GM19043 (cell line): ENCODE results near the gene P2RX3.
"Not testable (repeated sequence)": the region's sequence is repeated elsewhere in the genome, so short reads cannot be mapped to it uniquely, and the experiment has no call there.

Experiments
- ATAC-seq: cut with Tn5 transposase; IDR thresholded peaks from one replicate; pipeline ENCODE4 v1.9.1; 2021; ENCODE audit warnings: low read depth; ENCODE audit not compliant: unreplicated experiment

Gene P2RX3

DNA sequence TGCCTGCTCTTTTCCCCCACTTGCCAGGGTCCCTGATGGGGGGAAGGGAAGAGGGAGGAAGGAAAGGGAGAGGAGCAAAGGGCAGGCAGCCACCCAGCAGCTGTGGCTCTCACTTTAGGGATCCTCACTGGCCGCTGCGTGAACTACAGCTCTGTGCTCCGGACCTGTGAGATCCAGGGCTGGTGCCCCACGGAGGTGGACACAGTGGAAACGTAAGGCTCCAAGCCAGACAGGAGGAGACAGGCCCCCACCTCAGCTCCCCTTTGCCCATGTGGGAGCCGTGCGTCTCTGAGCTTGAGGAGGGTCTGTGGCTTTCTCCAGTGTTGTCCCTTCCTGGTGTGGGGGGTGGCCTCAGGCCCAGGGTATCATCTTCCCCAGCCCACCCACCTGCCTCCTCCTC, 9.9 kb downstream of the P2RX3 start:
- no peak for ATAC-seq

- ATAC-seq = no peak
Measured at GRCh38 chr11:57348636-57349313, 10.6 kb downstream of the P2RX3 start.

DNA sequence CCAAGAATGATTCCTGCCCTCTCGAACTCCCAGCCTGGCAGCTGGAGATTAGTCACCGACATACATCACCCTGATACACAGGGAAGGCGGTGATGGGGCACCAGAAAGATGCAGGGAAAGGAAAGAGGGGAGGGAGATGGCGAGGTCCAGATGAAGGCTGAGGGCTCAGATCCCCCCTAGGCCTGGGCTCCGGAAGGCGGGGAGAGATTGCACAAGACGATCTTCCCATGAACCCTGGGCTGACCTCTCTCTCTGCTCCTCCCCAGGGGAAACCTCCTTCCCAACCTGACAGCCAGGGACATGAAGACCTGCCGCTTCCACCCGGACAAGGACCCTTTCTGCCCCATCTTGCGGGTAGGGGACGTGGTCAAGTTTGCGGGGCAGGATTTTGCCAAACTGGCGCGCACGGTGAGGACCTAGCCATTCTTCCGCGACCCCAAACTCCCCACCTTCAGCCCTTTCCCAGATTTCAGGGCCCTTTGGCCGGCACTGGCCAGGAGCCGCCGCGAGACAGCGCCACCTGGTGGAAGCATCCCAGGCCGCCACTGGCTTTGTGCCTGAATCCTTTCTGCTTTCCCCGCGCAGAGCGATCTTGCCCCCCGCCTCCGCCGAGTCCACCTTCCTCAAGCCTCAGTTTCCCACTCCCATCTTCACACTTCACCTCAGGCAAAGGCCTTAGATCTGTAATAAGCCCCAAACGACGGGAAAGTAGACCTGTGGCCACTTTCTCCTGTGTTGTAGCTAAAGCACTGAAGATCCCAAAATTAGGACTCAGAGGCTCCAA, 11.5 kb downstream of the P2RX3 start:
- no peak for ATAC-seq

DNA sequence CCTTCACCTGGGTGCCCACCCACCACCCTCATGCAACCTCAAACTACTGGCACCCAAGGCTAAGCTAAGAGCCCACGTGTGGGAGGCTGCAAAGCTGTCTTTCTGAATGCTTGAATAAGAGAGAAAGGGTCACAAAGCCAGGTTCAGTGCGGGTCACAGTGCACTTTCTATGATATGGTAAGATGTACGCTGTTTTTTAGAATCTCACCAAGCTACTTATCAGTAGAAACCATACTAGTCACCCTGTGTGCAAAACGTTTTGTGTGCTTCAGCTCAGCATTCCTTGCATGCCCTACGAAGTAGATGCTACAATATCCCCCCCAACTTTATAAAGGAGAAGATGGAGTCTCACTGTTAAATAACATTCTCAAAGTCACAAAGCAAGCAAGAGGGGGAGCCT, 14.9 kb downstream of the P2RX3 start:
- no peak for ATAC-seq

GRCh38 chr11:57353446-57353845, 15.3 kb downstream of the P2RX3 start:
- ATAC-seq = no peak

- ATAC-seq = no peak
Measured at GRCh38 chr11:57353852-57354251, 15.7 kb downstream of the P2RX3 start.

GRCh38 chr11:57354699-57355098, 16.5 kb downstream of the P2RX3 start:
- no peak for ATAC-seq

DNA sequence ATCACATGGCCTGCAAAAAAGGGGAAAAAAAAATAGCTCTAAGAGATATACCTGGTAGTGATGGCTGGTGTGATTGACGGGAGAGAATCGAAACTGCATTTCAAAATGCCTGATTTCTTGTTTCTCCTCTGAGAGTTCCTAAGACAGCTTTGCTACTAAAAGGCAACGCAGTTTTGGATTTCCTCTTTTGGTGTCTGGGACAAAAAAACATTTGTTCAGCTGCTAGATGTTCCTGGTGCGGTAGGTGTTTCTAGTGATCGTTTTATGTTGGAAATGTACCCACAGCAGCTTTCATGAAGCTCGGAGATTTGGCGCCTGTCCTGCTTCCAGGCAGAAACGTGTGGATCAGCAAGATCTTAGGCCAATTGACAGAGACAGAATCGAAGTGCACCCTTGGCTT, 18.1 kb downstream of the P2RX3 start:
- ATAC-seq = no peak

GRCh38 chr11:57357310-57357709, 19.2 kb downstream of the P2RX3 start:
- ATAC-seq = no peak

- ATAC-seq = no peak
Measured at GRCh38 chr11:57357856-57358255, 19.7 kb downstream of the P2RX3 start.

DNA sequence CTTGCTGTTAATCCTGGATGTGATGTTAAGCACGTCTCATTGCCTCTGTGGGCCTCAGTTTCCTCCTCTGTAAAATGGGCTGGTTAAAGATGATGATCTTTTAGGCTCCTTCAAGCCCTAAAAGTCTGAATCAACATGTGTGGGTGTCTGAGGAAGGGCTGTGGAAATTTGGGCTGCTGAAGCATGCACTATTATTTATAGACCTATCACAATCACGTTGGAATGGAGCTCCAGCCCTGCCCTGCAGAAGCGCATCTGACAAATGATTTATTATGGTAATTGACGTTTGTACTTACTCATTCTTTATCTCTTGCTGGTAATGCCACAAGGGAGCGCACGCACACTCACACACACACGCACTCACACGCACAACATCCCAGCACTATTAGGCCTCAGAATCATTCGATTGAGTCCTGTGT, 20.4 kb downstream of the P2RX3 start:
- ATAC-seq = no peak

DNA sequence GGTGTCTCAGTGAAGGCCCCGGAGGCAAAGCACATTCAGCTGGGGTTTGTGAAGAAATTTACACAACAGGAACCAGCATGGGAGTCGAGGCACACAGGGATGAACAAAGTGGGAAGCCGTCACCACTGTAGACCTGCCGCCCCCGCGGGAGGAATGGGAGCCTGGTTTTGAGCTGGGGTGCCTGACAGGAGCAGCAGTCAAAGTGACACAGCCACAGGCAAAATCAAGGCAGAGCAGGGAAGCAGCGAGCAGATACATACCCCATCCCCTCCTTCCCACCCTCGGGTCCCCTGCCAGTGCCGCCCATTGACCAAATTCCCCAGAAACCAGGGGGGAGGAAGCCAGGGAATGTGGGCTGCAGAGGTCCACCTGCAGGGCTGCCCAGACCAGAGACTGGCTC, 20.8 kb downstream of the P2RX3 start:
- no peak for ATAC-seq

GRCh38 chr11:57359396-57359795, 21.2 kb downstream of the P2RX3 start:
- ATAC-seq = no peak

DNA sequence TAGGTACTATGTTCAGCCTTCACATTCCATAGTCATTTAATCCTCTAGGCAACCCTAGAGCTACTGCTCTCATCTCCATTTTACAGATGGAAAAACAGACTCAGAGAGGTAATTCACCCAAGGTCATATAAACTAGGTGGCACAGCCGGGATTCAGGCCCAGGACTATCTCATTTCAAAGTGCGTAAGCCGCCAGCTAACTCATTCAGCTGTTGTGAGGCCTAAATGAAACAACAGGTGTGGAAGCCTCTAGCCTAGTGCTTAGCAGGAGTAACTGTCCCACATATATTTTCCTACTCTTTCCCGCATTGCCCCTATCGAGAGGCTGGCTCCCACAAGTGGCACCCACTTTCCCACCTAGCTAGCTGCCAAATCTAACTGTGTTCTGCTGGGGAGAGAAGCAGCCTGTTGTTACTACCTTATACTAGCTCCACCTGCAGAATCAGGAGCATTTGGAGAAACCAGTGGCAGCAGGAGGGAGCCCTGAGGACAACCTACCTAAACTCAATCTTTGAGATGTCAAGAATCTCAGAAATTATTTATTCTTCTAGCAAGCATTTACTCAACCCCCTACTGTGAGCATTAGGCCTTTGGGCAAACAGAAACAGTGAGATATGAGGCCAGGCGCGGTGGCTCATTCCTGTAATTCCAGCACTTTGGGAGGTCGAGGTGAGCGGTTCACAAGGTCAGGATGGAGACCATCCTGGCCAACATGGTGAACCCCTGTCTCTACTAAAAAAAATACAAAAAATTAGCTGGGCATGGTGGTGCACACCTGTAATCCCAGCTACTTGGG, 21.9 kb downstream of the P2RX3 start:
- ATAC-seq = no peak

DNA sequence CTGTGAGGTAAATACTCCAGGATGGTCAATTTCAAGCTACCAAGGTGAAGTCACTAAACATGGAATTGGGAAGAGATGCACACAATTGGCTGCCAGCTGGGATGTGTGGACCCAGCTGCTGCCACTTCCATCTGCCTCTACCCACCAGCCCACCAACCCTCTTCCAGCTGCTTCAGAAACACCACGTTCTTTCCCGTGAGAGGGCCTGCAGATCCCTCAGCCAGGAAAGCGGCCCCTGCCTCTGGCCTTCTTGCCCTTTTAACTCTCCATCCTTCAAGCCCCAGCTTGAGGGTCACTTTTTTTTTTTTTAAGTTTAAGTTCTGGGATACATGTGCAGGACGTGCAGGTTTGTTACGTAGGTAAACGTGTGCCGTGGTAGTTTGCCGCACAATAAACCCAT, 22.8 kb downstream of the P2RX3 start:
- no peak for ATAC-seq

- not testable (repeated sequence) for ATAC-seq
Measured at GRCh38 chr11:57361420-57361819, 23.3 kb downstream of the P2RX3 start.

- no peak for ATAC-seq
Measured at GRCh38 chr11:57361926-57362325, 23.8 kb downstream of the P2RX3 start.

DNA sequence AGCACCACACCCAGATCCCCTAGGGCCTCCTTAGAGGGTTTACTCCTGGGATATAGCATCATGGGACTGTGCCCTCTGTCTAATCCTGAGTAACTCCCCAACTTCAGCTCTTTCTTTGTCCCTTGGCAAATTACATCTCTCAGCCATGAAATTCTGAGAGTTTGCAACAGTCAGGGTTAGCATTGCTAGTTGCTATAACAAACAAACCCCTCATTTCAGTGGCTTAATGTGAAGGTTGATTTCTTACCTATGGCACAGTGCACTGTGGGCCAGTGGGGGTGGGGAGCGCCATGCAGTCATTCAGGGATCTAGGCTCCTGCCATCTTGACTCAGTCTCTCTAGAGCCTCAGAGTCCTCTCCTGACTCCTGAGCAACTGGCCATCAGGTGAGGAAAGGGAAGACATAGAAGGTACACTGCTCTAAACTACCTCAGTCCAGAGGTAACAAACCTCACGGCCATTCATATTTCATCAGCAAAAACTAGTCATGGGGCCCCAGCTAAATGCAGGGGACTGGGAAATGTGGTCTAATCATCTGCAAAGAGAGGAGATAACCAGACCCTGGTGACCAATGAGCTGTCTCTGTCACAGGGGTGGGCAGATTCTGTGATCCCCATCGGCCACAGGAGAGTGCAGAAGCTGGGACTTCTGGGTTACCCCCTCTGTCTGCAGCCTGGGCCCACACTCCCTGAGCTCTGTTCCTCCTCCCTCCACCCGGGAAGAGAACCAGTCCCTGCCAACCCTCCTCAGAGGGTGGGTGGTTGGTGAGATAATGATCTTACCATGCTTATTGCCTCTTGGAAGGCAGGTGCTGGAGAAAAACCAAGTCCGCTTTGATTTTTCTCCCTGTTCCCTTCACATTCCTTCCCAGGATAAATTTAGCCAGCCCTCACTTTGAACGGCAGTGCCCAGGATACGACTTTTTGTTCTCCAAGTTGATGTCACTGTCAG, 25.3 kb downstream of the P2RX3 start:
- ATAC-seq = no peak

GRCh38 chr11:57364851-57365660, 26.9 kb downstream of the P2RX3 start:
- ATAC-seq = no peak
